Measurements from ENCODE around the gene EIF5AL1. TPM values are rescaled to one million over a fixed set of nuclear protein-coding genes. Genes with fewer than 3 reads are reported as not detected.
"Not testable (repeated sequence)": the region's sequence is repeated elsewhere in the genome, so short reads cannot be mapped to it uniquely, and the experiment has no call there.

EIF5AL1 gene
- total RNA-seq, 1 experiment from 2014 or later, result 0.73 TPM

- H3K27ac ChIP-seq; H3K36me3 ChIP-seq; H3K27me3 ChIP-seq; H3K4me1 ChIP-seq; H3K9me3 ChIP-seq (replicated peaks); H3K4me3 ChIP-seq: not testable (repeated sequence)
- DNase-seq, result peak in 1 of 2 experiments; percentile 41
These were observed 4.3 kb downstream of the EIF5AL1 start for GRCh38 chr10:79516532-79517205.

- H3K9me3 ChIP-seq (replicated peaks); DNase-seq; H3K4me1 ChIP-seq; H3K27ac ChIP-seq; H3K36me3 ChIP-seq; H3K27me3 ChIP-seq; H3K4me3 ChIP-seq: not testable (repeated sequence)
These were observed 5.2 kb downstream of the EIF5AL1 start for GRCh38 chr10:79517567-79517966.

DNA sequence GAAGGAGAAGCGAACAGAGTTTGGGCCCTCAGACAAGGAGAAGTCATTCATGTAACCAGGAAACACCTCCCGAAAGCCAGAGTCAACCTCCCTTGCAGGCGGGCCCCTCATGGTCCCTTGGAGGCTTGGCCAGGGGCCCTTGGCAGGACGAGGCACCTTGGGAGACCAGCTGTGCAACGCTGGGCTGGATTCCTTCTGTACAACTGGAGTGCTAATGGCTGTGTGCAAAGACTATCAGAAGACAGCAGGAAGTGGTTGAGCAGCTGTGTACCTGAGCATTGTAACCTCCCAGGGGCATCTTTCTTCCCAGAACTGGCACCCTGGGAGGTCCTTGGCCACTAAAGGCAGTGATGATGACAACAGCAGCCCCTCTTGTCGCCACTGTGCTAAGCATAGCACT is 9.4 kb downstream of the EIF5AL1 start:
- not testable (repeated sequence) for H3K27me3 ChIP-seq; H3K4me1 ChIP-seq; H3K36me3 ChIP-seq; H3K9me3 ChIP-seq (replicated peaks); H3K4me3 ChIP-seq; H3K27ac ChIP-seq
- peak in 1 of 2 experiments; percentile 37 for DNase-seq

- not testable (repeated sequence) for H3K9me3 ChIP-seq (replicated peaks); DNase-seq; H3K4me3 ChIP-seq; H3K27ac ChIP-seq; H3K4me1 ChIP-seq; H3K27me3 ChIP-seq; H3K36me3 ChIP-seq
These were observed 10.1 kb downstream of the EIF5AL1 start for GRCh38 chr10:79522464-79522863.

- not testable (repeated sequence) for DNase-seq; H3K27ac ChIP-seq; H3K27me3 ChIP-seq; H3K36me3 ChIP-seq; H3K9me3 ChIP-seq (replicated peaks); H3K4me3 ChIP-seq; H3K4me1 ChIP-seq
These were observed 11.0 kb downstream of the EIF5AL1 start for GRCh38 chr10:79523157-79523853.

- H3K27ac ChIP-seq; H3K27me3 ChIP-seq; H3K9me3 ChIP-seq (replicated peaks); H3K4me1 ChIP-seq; DNase-seq; H3K4me3 ChIP-seq; H3K36me3 ChIP-seq: not testable (repeated sequence)
These were observed 12.8 kb downstream of the EIF5AL1 start for GRCh38 chr10:79525049-79525710.

DNA sequence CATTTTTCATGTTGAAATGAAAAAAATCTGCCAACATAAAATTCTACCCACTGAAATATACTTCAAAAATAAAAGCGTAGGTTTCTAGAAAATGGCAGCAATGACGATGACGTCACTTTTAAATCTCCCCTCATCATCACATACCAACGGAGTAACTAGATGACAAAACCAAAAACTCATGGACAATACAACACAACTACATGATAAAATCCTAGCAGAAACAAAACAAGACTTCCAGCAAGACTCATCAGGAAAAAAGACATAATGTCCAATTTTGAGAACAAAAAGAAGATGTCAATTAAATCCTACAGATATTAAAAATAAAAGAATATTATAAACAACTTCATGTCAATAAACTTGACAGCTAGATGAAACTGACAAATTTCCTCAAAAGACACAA is 15.9 kb downstream of the EIF5AL1 start:
- not testable (repeated sequence) for H3K4me1 ChIP-seq; H3K36me3 ChIP-seq; H3K9me3 ChIP-seq (replicated peaks); H3K27me3 ChIP-seq; DNase-seq; H3K4me3 ChIP-seq; H3K27ac ChIP-seq

- H3K27me3 ChIP-seq; H3K9me3 ChIP-seq (replicated peaks); H3K4me3 ChIP-seq; H3K4me1 ChIP-seq; H3K36me3 ChIP-seq; DNase-seq; H3K27ac ChIP-seq: not testable (repeated sequence)
These were observed 21.0 kb downstream of the EIF5AL1 start for GRCh38 chr10:79533142-79533902.

DNA sequence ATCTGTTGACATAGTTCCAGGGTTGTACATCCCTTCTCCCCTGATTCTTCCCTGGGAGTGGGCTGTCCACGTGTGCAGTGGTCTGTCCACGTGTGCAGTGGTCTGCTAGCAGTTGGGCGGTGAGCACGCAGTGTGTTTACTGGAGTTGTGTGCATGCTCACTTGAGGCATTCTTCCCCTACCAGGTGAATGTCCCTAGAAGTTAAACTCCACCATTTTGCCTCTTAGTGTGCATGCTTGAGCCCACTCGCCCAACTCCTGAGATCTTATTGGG is 21.5 kb downstream of the EIF5AL1 start:
- not testable (repeated sequence) for H3K36me3 ChIP-seq; H3K27me3 ChIP-seq; H3K27ac ChIP-seq; H3K4me3 ChIP-seq; H3K9me3 ChIP-seq (replicated peaks); DNase-seq; H3K4me1 ChIP-seq

DNA sequence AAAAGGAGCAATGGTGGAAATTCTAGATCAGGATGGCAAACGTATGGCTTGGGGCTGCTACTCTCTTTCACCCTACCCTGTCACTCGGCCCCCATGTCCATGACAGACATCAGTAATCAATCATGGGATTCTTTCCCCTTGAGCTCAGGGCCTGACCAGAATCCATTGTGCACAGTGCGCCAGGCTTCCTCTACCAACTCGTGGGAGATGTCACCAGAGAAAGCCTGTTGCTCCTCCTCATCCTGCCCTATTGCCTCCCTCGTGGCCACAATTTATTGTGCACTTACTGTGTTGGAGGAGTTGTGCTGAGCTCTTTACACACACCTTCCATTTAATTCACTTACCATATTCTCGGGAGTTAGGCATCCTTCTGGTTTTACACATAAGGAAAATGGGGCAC is 26.0 kb downstream of the EIF5AL1 start:
- not testable (repeated sequence) for H3K27me3 ChIP-seq; H3K4me3 ChIP-seq; H3K27ac ChIP-seq; DNase-seq; H3K36me3 ChIP-seq; H3K9me3 ChIP-seq (replicated peaks); H3K4me1 ChIP-seq

- H3K27me3 ChIP-seq; H3K9me3 ChIP-seq (replicated peaks); DNase-seq; H3K4me3 ChIP-seq; H3K27ac ChIP-seq; H3K36me3 ChIP-seq; H3K4me1 ChIP-seq: not testable (repeated sequence)
These were observed 28.6 kb downstream of the EIF5AL1 start for GRCh38 chr10:79540930-79541329.

DNA sequence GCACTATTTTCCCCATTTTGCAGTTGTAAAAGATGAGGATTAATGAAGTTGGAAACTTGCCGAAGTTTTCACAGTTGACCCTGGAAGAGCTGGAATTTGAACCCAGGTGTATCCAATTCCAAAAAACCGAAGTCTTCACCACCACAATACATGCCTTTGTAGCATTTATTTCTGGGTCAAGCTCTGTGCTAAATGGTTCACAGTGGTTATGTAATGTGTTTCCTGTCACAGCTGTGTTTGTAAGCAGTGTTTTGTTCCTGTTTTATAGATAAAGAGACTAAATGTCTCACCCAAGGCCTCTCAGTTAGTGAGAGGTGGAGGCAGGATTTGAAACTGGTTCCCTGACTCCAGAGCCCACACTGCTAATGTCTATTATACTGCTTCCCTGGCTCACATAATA is 30.3 kb downstream of the EIF5AL1 start:
- Histone ChIP-seq H3K4me1 (no peaks in the 10 kb centered on the region), H3K27me3 (no peaks in the 10 kb centered on the region), H3K27ac (no peak overlapping the region), H3K9me3 (replicated peaks) (no peaks in the 10 kb centered on the region), H3K36me3 (no peaks in the 10 kb centered on the region), H3K4me3 (no peak overlapping the region)
- peak in 1 of 2 experiments; percentile 64 for DNase-seq

- not testable (repeated sequence) for H3K36me3 ChIP-seq; DNase-seq; H3K27ac ChIP-seq; H3K4me1 ChIP-seq; H3K9me3 ChIP-seq (replicated peaks); H3K27me3 ChIP-seq; H3K4me3 ChIP-seq
These were observed 32.1 kb downstream of the EIF5AL1 start for GRCh38 chr10:79544408-79544807.

DNA sequence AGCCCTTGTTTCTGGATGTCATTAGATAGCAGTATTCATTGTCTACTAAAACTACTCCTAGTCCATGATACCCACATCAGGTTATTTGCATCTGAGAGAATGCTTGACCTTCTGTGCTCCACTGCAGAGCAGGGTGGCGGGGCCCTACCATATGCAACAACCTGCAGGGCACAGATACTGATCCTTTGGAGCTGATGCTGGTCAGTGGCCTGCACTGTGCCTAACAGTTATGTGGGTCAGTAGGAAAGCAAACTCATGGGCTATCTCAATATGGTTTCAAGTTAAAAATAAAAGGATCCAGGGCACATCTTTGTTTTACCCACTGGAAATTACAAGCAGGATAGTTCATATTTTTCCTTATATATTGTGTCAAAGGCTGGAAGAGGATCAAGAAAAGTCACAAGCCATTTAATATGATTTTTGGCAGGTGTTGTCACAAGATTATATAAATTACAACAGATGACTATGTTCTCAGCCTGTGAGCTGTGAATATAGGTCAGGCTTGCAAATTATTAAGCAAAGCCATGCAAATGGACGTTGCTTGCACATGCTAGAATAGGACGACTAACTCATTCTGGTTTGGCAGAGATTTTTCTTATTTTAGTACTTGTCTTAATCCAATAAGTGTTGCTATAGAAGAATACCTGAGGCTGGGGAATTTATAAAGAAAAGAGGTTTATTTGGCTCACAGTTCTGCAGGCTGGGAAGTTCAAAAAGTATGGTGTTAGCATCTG is 32.8 kb downstream of the EIF5AL1 start:
- H3K4me3 ChIP-seq; DNase-seq; H3K27me3 ChIP-seq; H3K9me3 ChIP-seq (replicated peaks); H3K4me1 ChIP-seq; H3K36me3 ChIP-seq; H3K27ac ChIP-seq: not testable (repeated sequence)

- not testable (repeated sequence) for DNase-seq; H3K4me1 ChIP-seq; H3K9me3 ChIP-seq (replicated peaks); H3K27ac ChIP-seq; H3K36me3 ChIP-seq; H3K27me3 ChIP-seq; H3K4me3 ChIP-seq
These were observed 34.8 kb downstream of the EIF5AL1 start for GRCh38 chr10:79547128-79547527.

Data from SJCRH30 (cell line).